T-helper 22 cell (primary cell): ENCODE data around the gene TBC1D19.

Source experiments
- DNase-seq: peaks from one replicate; pipeline ENCODE4 v3.0.0-alpha.2; 2020; ENCODE audit warnings: low read depth

The TBC1D19 gene

GRCh38 chr4:26732356-26732755 lies 148.5 kb downstream of the TBC1D19 start:
- no peak for DNase-seq

- no peak for DNase-seq
Measured at GRCh38 chr4:26736621-26737020, 152.7 kb downstream of the TBC1D19 start.

GRCh38 chr4:26737385-26737784 lies 153.5 kb downstream of the TBC1D19 start:
- no peak for DNase-seq

DNA sequence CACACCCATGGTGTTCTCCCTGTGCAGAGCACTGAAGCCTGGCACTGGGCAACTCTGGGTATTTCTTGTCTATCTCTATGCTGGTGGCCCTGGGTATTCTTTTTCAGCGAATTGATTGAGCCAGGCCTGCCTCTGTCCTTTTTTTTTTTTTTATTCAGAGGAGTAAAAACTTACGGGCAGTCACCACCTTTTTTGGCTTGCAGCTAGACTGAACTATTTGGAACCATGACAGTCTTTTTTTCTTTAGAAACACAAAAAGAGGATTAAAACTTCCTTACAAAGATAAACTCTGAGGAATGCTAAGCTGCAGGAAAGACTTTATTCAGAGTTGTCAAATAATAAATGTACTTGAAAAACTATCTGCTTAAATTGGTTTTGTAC lies 157.6 kb downstream of the TBC1D19 start:
- DNase-seq, result no peak

DNA sequence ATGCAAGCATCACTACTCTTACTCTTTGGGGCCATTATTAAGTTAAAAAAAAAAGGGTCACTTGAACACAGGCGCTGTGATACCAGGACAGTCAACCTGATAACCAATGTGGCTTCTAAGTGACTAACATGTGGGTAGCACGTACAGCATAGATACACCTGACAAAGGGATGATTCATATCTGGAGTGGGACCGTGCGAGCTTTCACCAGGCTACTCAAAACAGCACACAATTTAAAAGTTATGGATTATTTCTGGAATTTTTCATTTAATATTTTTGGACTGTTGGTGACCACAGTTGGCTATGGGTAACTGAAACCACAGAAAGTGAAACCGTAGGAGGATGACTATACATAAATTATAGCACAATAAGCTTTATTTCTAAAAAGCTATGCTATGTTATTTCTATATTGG lies 162.9 kb downstream of the TBC1D19 start:
- no peak for DNase-seq

GRCh38 chr4:26748811-26749210 lies 164.9 kb downstream of the TBC1D19 start:
- no peak for DNase-seq

GRCh38 chr4:26749867-26750266 lies 166.0 kb downstream of the TBC1D19 start:
- DNase-seq, result no peak

DNA sequence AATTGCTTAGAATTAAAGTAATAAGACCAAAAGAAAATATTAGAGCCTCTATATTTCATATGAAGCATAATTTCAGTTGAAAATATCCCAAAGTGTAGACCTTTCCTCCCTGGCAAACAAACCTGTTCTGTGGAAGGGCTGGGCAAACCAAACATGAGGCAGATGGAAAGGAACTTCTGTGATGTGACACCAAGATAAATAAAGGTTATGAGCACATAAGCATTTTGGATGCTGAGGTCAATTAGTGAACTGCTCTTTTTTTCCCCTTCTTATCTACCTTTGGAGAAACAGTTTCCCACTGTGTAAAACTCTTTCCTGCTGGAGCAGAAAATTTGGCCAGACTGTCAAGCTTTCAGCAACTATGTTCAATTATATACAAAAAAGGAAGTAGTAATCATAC lies 167.1 kb downstream of the TBC1D19 start:
- no peak for DNase-seq

GRCh38 chr4:26751838-26752237 lies 168.0 kb downstream of the TBC1D19 start:
- no peak for DNase-seq

DNA sequence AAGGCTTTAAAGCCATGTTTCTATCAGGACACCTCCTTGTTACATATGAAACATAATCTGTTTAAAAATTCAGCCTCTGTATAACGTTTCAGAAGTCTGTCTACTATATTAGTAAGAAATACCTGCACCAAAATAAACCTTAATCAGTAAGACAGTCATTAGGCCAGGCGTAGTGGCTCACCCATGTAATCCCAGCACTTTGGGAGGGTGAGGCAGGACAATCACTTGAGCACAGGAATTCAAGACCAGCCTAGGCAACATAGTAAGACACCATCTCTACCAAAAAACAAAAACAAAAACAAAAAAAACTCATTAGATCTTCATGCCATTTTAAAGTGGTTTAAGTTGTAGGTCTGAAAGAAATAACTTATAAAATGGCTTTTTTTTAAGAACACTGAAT lies 169.3 kb downstream of the TBC1D19 start:
- no peak for DNase-seq

GRCh38 chr4:26753617-26754016 lies 169.7 kb downstream of the TBC1D19 start:
- DNase-seq, result no peak

GRCh38 chr4:26757751-26758150 lies 173.9 kb downstream of the TBC1D19 start:
- DNase-seq, result no peak

DNA sequence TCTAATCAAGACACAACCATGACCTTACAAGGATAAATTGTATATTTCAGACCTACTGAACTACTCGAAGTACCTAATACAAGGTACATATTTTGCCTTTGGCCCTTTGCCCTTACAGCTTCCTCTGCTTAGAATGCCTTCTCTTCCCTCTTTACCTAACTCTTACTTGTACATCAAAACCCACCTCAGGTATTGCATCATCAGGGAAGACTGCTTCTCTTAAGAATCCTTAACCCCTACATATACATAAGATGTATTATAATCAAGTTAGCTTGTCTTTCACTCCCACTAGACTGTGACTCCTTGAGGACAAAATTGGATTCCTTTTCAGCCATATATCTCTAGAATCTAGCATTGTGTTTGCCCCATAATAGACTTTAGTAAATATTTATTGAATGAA lies 175.0 kb downstream of the TBC1D19 start:
- no peak for DNase-seq

- no peak for DNase-seq
Measured at GRCh38 chr4:26762650-26763049, 178.8 kb downstream of the TBC1D19 start.

DNA sequence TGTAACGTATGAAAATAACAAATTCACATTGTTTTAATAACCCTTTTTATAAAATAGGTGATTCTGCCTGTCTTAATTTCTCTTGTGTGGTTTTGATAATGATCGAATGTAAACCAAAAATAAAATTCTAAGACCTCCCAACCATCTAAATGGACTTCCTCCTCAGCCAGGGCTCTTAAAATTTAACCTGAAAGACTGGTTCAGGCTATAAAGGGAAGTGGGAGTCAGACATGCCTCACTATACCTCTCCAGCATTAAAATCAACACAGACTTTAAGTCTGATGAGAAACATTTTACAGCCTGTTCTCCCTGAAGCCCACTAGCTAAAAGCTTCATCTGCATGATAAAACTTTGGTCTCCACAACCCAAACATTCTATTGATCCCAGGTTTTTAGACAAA lies 179.2 kb downstream of the TBC1D19 start:
- DNase-seq, result no peak

- no peak for DNase-seq
Measured at GRCh38 chr4:26763648-26764047, 179.8 kb downstream of the TBC1D19 start.

GRCh38 chr4:26764231-26764630 lies 180.3 kb downstream of the TBC1D19 start:
- no peak for DNase-seq

DNA sequence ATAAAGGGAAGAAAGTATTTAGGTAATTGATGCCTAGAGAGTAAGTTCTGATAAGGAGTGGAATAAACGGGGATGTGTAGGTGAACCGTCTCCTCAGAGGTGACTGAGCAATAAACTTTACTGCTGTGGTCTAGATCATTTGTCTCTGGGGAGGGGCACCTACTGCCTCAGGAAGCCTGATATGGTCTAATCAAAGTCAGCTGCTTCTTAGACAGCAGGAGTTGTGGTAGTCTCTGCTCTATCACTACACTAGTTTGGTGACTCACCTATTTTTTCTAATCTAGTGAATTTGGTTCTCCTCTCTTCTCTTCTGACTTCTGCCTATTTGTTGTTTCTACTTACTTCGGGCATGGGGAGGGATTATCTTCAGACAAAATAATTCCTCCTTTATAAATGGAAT lies 181.6 kb downstream of the TBC1D19 start:
- no peak for DNase-seq

DNA sequence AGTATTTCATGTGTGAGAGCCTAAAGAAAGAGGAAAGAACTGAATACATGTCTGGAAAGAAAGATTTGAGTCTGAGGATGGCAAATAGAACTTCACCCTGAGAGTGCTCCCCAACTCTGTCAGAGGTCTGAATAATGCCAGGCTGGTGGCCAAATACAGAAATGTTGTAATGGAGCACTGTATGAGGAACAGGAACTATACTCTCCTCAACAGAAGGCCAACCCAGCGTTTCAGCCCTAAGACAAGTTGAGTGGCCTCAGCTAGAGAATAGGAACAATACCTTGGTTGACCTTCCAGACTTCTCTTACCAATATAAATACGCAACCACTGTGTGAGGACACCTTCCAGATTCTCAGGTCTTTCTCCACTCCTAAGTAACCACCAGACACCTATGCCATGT lies 182.3 kb downstream of the TBC1D19 start:
- no peak for DNase-seq

DNA sequence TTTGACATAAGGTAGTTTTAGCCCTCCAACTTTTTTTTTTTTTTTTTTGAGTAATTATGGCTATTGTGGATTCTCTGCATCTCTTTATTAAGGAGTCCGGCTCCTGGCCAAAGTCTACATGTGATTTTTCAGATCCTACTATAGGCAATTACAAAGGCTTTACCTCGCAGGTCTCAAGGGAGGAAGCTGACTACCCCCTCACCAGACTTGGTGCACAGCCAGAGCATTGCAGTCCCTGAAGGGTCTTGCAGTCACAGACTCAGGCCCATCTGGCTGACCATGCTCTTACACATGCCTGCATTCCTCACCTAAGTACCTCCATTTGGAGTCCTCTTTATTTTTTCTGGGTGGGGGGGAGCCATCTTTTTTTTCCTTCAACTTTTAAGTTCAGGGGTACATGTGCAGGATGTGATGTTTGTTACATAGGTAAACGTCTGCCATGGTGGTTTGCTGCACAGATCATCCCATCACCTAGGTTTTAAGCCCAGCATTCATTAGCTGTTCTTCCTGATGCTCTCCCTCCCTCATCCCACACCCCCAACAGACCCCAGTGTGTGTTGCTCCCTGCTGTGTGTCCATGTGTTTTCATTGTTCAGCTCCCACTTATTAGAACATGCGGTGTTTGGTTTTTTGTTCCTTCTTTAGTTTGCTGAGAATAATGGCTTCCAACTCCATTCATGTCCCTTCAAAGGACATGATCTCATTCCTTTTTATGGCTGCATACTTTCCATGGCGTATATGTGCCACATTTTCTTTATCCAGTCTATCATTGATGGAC lies 188.4 kb downstream of the TBC1D19 start:
- DNase-seq, result no peak

DNA sequence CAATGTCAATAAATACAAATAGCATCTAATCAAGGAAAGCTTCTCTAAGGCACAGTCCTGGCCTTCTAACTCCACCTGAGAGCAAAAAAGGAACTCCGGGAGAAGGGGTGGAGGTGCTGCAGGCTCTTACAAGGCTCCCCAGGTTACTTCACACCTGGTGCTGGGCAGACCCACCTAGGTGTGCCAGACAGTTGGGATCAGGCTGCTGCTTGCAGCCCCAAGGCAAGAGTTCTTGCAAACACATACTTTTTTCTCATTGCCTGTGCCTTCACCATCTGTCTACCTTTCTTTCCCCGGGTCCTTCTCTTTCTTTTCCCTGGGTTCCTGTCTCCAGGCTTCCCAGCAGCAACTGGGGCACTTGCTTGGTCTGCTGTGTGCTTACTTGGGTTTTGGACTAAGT lies 195.3 kb downstream of the TBC1D19 start:
- no peak for DNase-seq

- DNase-seq, result no peak
Measured at GRCh38 chr4:26779674-26780073, 195.8 kb downstream of the TBC1D19 start.

GRCh38 chr4:26780539-26780938 lies 196.7 kb downstream of the TBC1D19 start:
- no peak for DNase-seq

DNA sequence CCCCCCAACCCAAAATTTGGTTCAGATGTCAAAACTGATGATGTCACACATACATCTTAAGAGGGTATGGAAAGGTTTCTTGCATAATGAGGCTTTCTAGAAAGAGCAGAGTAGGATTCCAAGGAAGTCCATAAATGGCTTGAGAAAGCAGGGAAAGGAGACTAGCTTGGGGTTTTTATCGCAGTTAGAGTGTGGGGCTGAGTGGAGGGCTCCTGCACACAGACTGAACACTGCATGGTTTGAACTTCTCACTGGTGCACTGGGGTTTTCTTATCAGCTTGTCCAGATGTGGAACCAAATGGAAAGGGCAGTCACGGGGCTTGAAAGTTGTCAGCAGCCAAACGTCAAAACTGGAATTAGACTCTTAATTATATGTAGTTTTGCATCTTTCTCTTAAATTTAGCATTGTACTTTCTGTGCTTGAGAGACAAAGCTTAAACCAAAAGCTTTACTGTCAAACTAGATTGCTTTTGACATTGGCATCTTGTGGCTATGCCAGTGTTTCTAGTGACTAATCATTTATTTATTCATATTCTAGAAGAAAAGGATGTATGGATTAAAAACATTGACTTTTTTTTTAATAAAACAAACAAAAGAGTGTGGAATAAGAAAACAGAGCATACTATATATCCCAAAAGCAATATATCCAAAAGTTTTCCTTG lies 198.4 kb downstream of the TBC1D19 start:
- DNase-seq, result no peak
